B cell (primary cell): Measurements from ENCODE around the gene COQ9. TPM values are rescaled to one million over a fixed set of nuclear protein-coding genes. Genes with fewer than 3 reads are reported as not detected.

Experiments
- ATAC-seq: fragments of 200-7000 bp; cut with Tn5 transposase; one replicate; pipeline ENCODE4 v1.10.0; 2021; ENCODE audit warnings: low read depth, mild to moderate bottlenecking, moderate number of reproducible peaks, moderate library complexity
- CTCF ChIA-PET: fragments of 350-600 bp; sonication (Branson Sonifier 250); formaldehyde crosslinking; loops from one replicate; lab custom pipeline; 2021; ENCODE audit warnings: antibody characterized with exemption, inconsistent platforms; lab: Charles Lee
- POLR2A ChIA-PET: fragments of 350-600 bp; sonication (Branson Sonifier 250); formaldehyde crosslinking; loops from one replicate; lab custom pipeline; 2021; ENCODE audit warnings: antibody characterized with exemption; lab: Charles Lee
- DNase-seq: peaks from one replicate; pipeline ENCODE4 v3.0.0; 2013
- H2AFZ ChIP-seq: 2 replicates; pipeline ENCODE4 v1.6.1; 2012; ENCODE audit warnings: mild to moderate bottlenecking, low read depth, low read length; ENCODE audit not compliant: insufficient read depth, poor library complexity, severe bottlenecking
- H3K27ac ChIP-seq, 2 donors: 1 replicate in 1 of 2; 2 replicates in 1 of 2; pipeline ENCODE4 v1.5.1; 2012 to 2013; ENCODE audit warnings: low read length in 2 of 2, mild to moderate bottlenecking in 2 of 2, moderate library complexity in 1 of 2
- H3K27me3 ChIP-seq, 4 experiments: fragments of 200-600 bp in 1 of 4; sonication (generic) in 1 of 4; replicated peaks in 1 of 4; 1 replicate in 2 of 4; 2 replicates in 2 of 4; pipeline versions ENCODE4 v1.6.1 to v1.7.0; 2013 to 2016; ENCODE audit warnings: low read length in 3 of 4, mild to moderate bottlenecking in 2 of 4, mixed read lengths in 1 of 4, moderate library complexity in 1 of 4; ENCODE audit not compliant: insufficient read depth in 4 of 4, control insufficient read depth in 3 of 4; ENCODE audit errors: control extremely low read depth in 1 of 4
- H3K36me3 ChIP-seq, 2 experiments: replicated peaks in 1 of 2; 1 replicate in 1 of 2; 2 replicates in 1 of 2; pipeline versions ENCODE4 v1.6.1 to v1.7.1; 2013; ENCODE audit warnings: low read length in 1 of 2; ENCODE audit not compliant: insufficient read depth in 2 of 2, control insufficient read depth in 1 of 2; ENCODE audit errors: control extremely low read depth in 1 of 2, extremely low read depth in 1 of 2
- H3K4me1 ChIP-seq, 2 donors: fragments of 200-600 bp in 1 of 2; sonication (generic) in 1 of 2; 1 replicate in 1 of 2; 2 replicates in 1 of 2; pipeline versions ENCODE4 v1.5.1 to v1.6.1; 2013 to 2017; ENCODE audit warnings: low read length in 2 of 2; ENCODE audit not compliant: control insufficient read depth in 2 of 2, insufficient read depth in 2 of 2
- H3K4me2 ChIP-seq: replicated peaks from 2 replicates; pipeline ENCODE3; 2012; ENCODE audit warnings: mild to moderate bottlenecking, low read depth, low read length; ENCODE audit not compliant: poor library complexity, severe bottlenecking
- H3K4me3 ChIP-seq, 5 experiments: fragments of 200-600 bp in 1 of 5; sonication (generic) in 1 of 5; 1 replicate in 3 of 5; 2 replicates in 2 of 5; pipeline versions ENCODE4 v1.5.1 to v1.7.0; 2011 to 2016; ENCODE audit warnings: low read length in 4 of 5, mild to moderate bottlenecking in 4 of 5, low read depth in 2 of 5, control low read depth in 1 of 5, moderate library complexity in 1 of 5; ENCODE audit not compliant: insufficient read depth in 1 of 5; ENCODE audit errors: control extremely low read depth in 1 of 5, extremely low read depth in 1 of 5
- H3K79me2 ChIP-seq: fragments of 200-600 bp; sonication (generic); one replicate; pipeline ENCODE4 v1.6.0; 2016; ENCODE audit warnings: low read length; ENCODE audit not compliant: control insufficient read depth, insufficient read depth
- H3K9ac ChIP-seq: fragments of 200-600 bp; sonication (generic); 2 replicates; pipeline ENCODE4 v1.6.1; 2017; ENCODE audit warnings: mild to moderate bottlenecking, low read length, moderate library complexity
- H3K9me3 ChIP-seq, 3 donors: one replicate each; pipeline versions ENCODE4 v1.6.1 to v1.7.1; 2013; ENCODE audit warnings: low read length in 2 of 3; ENCODE audit not compliant: control insufficient read depth in 2 of 3, insufficient read depth in 1 of 3; ENCODE audit errors: control extremely low read depth in 1 of 3
- H4K20me1 ChIP-seq: 2 replicates; pipeline ENCODE4 v1.6.0; 2012; ENCODE audit warnings: mild to moderate bottlenecking, low read length; ENCODE audit not compliant: insufficient read depth, control insufficient read depth, poor library complexity, severe bottlenecking
- H3K27ac Mint-ChIP-seq: one replicate; pipeline ENCODE4 v1.8.0; 2021; ENCODE audit warnings: mixed read lengths
- H3K27me3 Mint-ChIP-seq: one replicate; pipeline ENCODE4 v1.8.0; 2021; ENCODE audit warnings: mixed read lengths
- H3K4me1 Mint-ChIP-seq: one replicate; pipeline ENCODE4 v1.8.0; 2021; ENCODE audit warnings: mixed read lengths
- H3K4me3 Mint-ChIP-seq: one replicate; pipeline ENCODE4 v1.8.0; 2021; ENCODE audit warnings: mixed read lengths
- H3K9me3 Mint-ChIP-seq: one replicate; pipeline ENCODE4 v1.8.0; 2022; ENCODE audit warnings: mixed read lengths; ENCODE audit not compliant: insufficient read depth
- EZH2 ChIP-seq: IDR thresholded peaks from 2 replicates; pipeline ENCODE4 v1.6.1; 2012; ENCODE audit warnings: borderline replicate concordance, low read depth, mild to moderate bottlenecking, moderate library complexity, low read length; ENCODE audit not compliant: insufficient read depth, poor library complexity, severe bottlenecking
- WGBS: methylation state at CpG from one replicate; pipeline ENCODE4 v1.1.5; 2013; ENCODE audit warnings: missing lambda C conversion rate; ENCODE audit not compliant: insufficient coverage; 5-methylcytosine and 5-hydroxymethylcytosine counted together
- intact Hi-C: fragments of 100-400 bp; cut with micrococcal nuclease; formaldehyde crosslinking; loops from one replicate; pipeline ENCODE4 v1.10.0; 2022
- polyA plus RNA-seq: library from polyadenylated mRNA; depleted of rRNA; stranded (reverse); fragments of >200 nt; gene quantifications from 2 replicates; pipeline ENCODE4 v1.2.3, GENCODE V29; 2012
- total RNA-seq, 2 donors: library from RNA; stranded (reverse); fragments of 120-200 nt in 1 of 2; gene quantifications; 1 replicate in 1 of 2; 2 replicates in 1 of 2; pipeline versions ENCODE4 v1.2.3 to v1.2.4, GENCODE V29; 2013 to 2022
- TF ChIP-seq, protein P1 (sequence below): fragments of 200-600 bp; IDR thresholded peaks from one replicate; pipeline ENCODE4 v1.8.0; 2022; ENCODE audit warnings: antibody characterized with exemption, mild to moderate bottlenecking

Gene COQ9
- total and polyA plus RNA-seq, 2 donors (not counting 1 experiment from before 2014, with no cell fraction given) = 41.5 to 53.0 TPM

- H3K9me3 Mint-ChIP-seq = no peaks in the 10 kb centered on the region
- POLR2A ChIA-PET = interaction anchor here (0.7 to 1.6 kb wide), 4 partner anchors 16 to 297 kb away, joined by 3 to 11 read pairs (median 4); partner anchors contain the start of genes CIAPIN1 and COQ9
- H3K27ac ChIP-seq = peak overlapping the region in 1 of 2 donors; percentile 59
- peaks cover 12% of the 10 kb centered on the region in 2 donors for H3K4me1 ChIP-seq
- H3K9me3 ChIP-seq = no peaks in the 10 kb centered on the region
- H3K27me3 Mint-ChIP-seq = no peaks in the 10 kb centered on the region
- 0% methylated on average over 7 of the region's 16 CpGs for WGBS
- CTCF ChIA-PET = interaction anchor here (1.0 to 2.4 kb wide), 13 partner anchors 13 to 277 kb away, joined by 3 to 28 read pairs (median 4); partner anchors contain the start of genes ADGRG5, CCDC102A, CIAPIN1 and COQ9
- H3K36me3 ChIP-seq = peaks cover 5 to 46% of the 10 kb centered on the region in 2 experiments
- peak overlapping the region; percentile 85 for H3K9ac ChIP-seq
- peak overlapping the region; percentile 73 for H2AFZ ChIP-seq
- H3K4me3 Mint-ChIP-seq = peak overlapping the region; percentile 100
- peaks cover 19% of the 10 kb centered on the region for H4K20me1 ChIP-seq
- ATAC-seq (no peak), DNase-seq (no peak)
- H3K27me3 ChIP-seq = no peaks in the 10 kb centered on the region
- intact Hi-C loops = loop anchor here (1.0 to 5.0 kb wide), 6 partner anchors 16 to 539 kb away; partner anchors contain the start of genes ARL2BP, CIAPIN1, COQ9 and PSME3IP1
- peaks cover 28% of the 10 kb centered on the region for H3K79me2 ChIP-seq
- H3K4me3 ChIP-seq = peak overlapping the region; percentile 59 to 88 (median 82)
- peak overlapping the region; percentile 91 for H3K4me2 ChIP-seq
- TF ChIP-seq EZH2 = no peak
- TF ChIP-seq, protein P1, sequence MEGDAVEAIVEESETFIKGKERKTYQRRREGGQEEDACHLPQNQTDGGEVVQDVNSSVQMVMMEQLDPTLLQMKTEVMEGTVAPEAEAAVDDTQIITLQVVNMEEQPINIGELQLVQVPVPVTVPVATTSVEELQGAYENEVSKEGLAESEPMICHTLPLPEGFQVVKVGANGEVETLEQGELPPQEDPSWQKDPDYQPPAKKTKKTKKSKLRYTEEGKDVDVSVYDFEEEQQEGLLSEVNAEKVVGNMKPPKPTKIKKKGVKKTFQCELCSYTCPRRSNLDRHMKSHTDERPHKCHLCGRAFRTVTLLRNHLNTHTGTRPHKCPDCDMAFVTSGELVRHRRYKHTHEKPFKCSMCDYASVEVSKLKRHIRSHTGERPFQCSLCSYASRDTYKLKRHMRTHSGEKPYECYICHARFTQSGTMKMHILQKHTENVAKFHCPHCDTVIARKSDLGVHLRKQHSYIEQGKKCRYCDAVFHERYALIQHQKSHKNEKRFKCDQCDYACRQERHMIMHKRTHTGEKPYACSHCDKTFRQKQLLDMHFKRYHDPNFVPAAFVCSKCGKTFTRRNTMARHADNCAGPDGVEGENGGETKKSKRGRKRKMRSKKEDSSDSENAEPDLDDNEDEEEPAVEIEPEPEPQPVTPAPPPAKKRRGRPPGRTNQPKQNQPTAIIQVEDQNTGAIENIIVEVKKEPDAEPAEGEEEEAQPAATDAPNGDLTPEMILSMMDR = no peak
- H3K27ac Mint-ChIP-seq = peak overlapping the region; percentile 99
- peaks cover 29% of the 10 kb centered on the region for H3K4me1 Mint-ChIP-seq
Observed at GRCh38 chr16:57462978-57463362, 15.7 kb downstream of the COQ9 start.

- intact Hi-C loops = loop anchor here (5.0 kb wide), 3 partner anchors 68 to 538 kb away; partner anchors contain the start of genes PSME3IP1, RSPRY1, USB1 and ZNF319
- H4K20me1 ChIP-seq = peaks cover 19% of the 10 kb centered on the region
- H3K27me3 ChIP-seq = no peaks in the 10 kb centered on the region
- TF ChIP-seq EZH2 = no peak
- TF ChIP-seq, protein P1 = no peak
- H3K4me3 Mint-ChIP-seq = peak overlapping the region; percentile 100
- peaks cover 29% of the 10 kb centered on the region for H3K4me1 Mint-ChIP-seq
- no peak for ATAC-seq
- ChIA-PET CTCF (interaction anchor here (0.8 to 1.4 kb wide), 3 partner anchors 47 to 60 kb away, joined by 4 read pairs; no protein-coding TSS in a partner anchor), POLR2A (no interaction called here)
- no peak overlapping the region for H3K4me3 ChIP-seq
- peaks cover 12 to 47% of the 10 kb centered on the region in 2 experiments for H3K36me3 ChIP-seq
- H3K9me3 Mint-ChIP-seq = no peaks in the 10 kb centered on the region
- no peak overlapping the region for H3K27ac Mint-ChIP-seq
- H3K27me3 Mint-ChIP-seq = no peaks in the 10 kb centered on the region
- WGBS = no CpG with 5 or more reads among the region's 2 CpGs
- peaks cover 28% of the 10 kb centered on the region for H3K79me2 ChIP-seq
- peaks cover 12% of the 10 kb centered on the region in 2 donors for H3K4me1 ChIP-seq
- no peak overlapping the region for H3K9ac ChIP-seq
- H2AFZ ChIP-seq = no peak overlapping the region
- no peak overlapping the region for H3K27ac ChIP-seq
- H3K4me2 ChIP-seq = no peak overlapping the region
- H3K9me3 ChIP-seq = no peaks in the 10 kb centered on the region
- DNase-seq = no peak
Observed at GRCh38 chr16:57464523-57464922, 17.2 kb downstream of the COQ9 start.
